Loucy (cell line): ENCODE measurements around the gene MRPS26.

Source experiments
- CTCF ChIP-seq: fragments of 200-600 bp; sonication (generic); conservative IDR thresholded peaks from 2 replicates; pipeline ENCODE4 v1.5.1; 2014; ENCODE audit warnings: mild to moderate bottlenecking, antibody characterized with exemption, low read length
- EZH2phosphoT487 ChIP-seq: fragments of 200-600 bp; IDR thresholded peaks from 2 replicates; pipeline ENCODE4 v1.6.1; 2018; ENCODE audit warnings: antibody characterized with exemption, mild to moderate bottlenecking, moderate library complexity, borderline replicate concordance

- no peak for TF ChIP-seq CTCF
- no peak for TF ChIP-seq EZH2phosphoT487
Observed at GRCh38 chr20:3070725-3071124, 24.9 kb downstream of the MRPS26 start.
